GM12878 (cell line): ENCODE measurements around the gene UMAD1. TPM values are rescaled to one million over a fixed set of nuclear protein-coding genes. Genes with fewer than 3 reads are reported as not detected.

Source experiments
- ATAC-seq: fragments of 200-7000 bp; cut with Tn5 transposase; 3 replicates; pipeline ENCODE4 v1.9.1; 2020; ENCODE audit warnings: mild to moderate bottlenecking, moderate library complexity
- BruUV-seq: library from RNA; stranded (reverse); fragments of 400-500 nt; replicated peaks from 2 replicates; lab custom pipeline; 2021; lab: Mats Ljungman, UMichigan
- CTCF ChIA-PET: fragments of 300-600 bp; sonication (Branson Sonifier 250); formaldehyde crosslinking; extraction: SDS; loops from one replicate; lab custom pipeline; 2021; ENCODE audit warnings: inconsistent platforms; lab: Yijun Ruan, JAX
- POLR2A ChIA-PET: fragments of 350-600 bp; formaldehyde crosslinking; extraction: SDS; loops from one replicate; lab custom pipeline; 2021; ENCODE audit warnings: inconsistent platforms; lab: Charles Lee
- RAD21 ChIA-PET: fragments of 300-600 bp; sonication (Branson Sonifier 250); formaldehyde crosslinking; loops from one replicate; lab custom pipeline; 2023; ENCODE audit warnings: antibody characterized with exemption; ENCODE audit not compliant: unreplicated experiment; lab: Charles Lee
- SMC1A ChIA-PET: fragments of 300-600 bp; sonication (Branson Sonifier 250); formaldehyde crosslinking; loops from one replicate; lab custom pipeline; 2023; ENCODE audit not compliant: unreplicated experiment, uncharacterized antibody; lab: Charles Lee
- DNase-seq: peaks from one replicate; pipeline ENCODE4 v3.0.0-alpha.2; 2011; ENCODE audit warnings: low read depth, low spot score
- FAIRE-seq: peaks from 3 replicates; lab custom pipeline; 2011; peaks lifted over from hg19 to GRCh38; lab: Jason Lieb, UNC
- H2AFZ ChIP-seq: 2 replicates; pipeline ENCODE4 v1.6.0; 2011; ENCODE audit warnings: low read depth, low read length, control low read depth; ENCODE audit not compliant: control insufficient read depth
- H3K27ac ChIP-seq: 2 replicates; pipeline ENCODE4 v1.5.1; 2011; ENCODE audit warnings: control low read depth; ENCODE audit not compliant: control insufficient read depth, insufficient read depth
- H3K27me3 ChIP-seq, 2 experiments: replicated peaks in 1 of 2; 2 replicates each; pipeline versions ENCODE4 v1.6.0 to v1.6.1; 2011; ENCODE audit warnings: low read length in 1 of 2; ENCODE audit not compliant: control insufficient read depth in 2 of 2, insufficient read depth in 2 of 2
- H3K36me3 ChIP-seq, 2 experiments: 2 replicates each; pipeline ENCODE4 v1.5.1; 2011; ENCODE audit warnings: low read length in 1 of 2; ENCODE audit not compliant: control insufficient read depth in 2 of 2, insufficient read depth in 2 of 2
- H3K4me1 ChIP-seq: 2 replicates; pipeline ENCODE4 v1.6.1; 2011; ENCODE audit warnings: mild to moderate bottlenecking, low read length, moderate library complexity, mixed read lengths; ENCODE audit not compliant: control insufficient read depth, insufficient read depth
- H3K4me2 ChIP-seq: 2 replicates; pipeline ENCODE4 v1.6.0; 2011; ENCODE audit warnings: control low read depth; ENCODE audit not compliant: control insufficient read depth, insufficient read depth
- H3K4me3 ChIP-seq: fragments of 200-600 bp; sonication (generic); 2 replicates; pipeline ENCODE4 v1.5.1; 2016
- H3K79me2 ChIP-seq: 2 replicates; pipeline ENCODE4 v1.6.0; 2011; ENCODE audit warnings: low read length; ENCODE audit not compliant: control insufficient read depth, insufficient read depth
- H3K9ac ChIP-seq: 2 replicates; pipeline ENCODE4 v1.8.0; 2011; ENCODE audit warnings: low read length, control low read depth, mixed read lengths; ENCODE audit not compliant: control insufficient read depth, insufficient read depth
- H3K9me3 ChIP-seq: replicated peaks from 3 replicates; pipeline ENCODE4 v1.5.1; 2011; ENCODE audit warnings: mild to moderate bottlenecking, low read length; ENCODE audit not compliant: control insufficient read depth, insufficient read depth
- H4K20me1 ChIP-seq: 2 replicates; pipeline ENCODE4 v1.6.0; 2011; ENCODE audit not compliant: control insufficient read depth, insufficient read depth
- ATF2 ChIP-seq: IDR thresholded peaks from 2 replicates; pipeline ENCODE4 v1.6.1; 2012; ENCODE audit warnings: low read length, inconsistent platforms
- CHD2 ChIP-seq: IDR thresholded peaks from 2 replicates; pipeline ENCODE4 v1.6.1; 2011; ENCODE audit warnings: low read depth, low read length, improper control_type of control experiment, borderline replicate concordance
- IRF4 ChIP-seq: IDR thresholded peaks from 2 replicates; pipeline ENCODE4 v1.6.1; 2011; ENCODE audit warnings: low read depth, low read length
- RUNX3 ChIP-seq: IDR thresholded peaks from 2 replicates; pipeline ENCODE4 v1.6.1; 2012; ENCODE audit warnings: low read length, inconsistent platforms
- TARDBP ChIP-seq: IDR thresholded peaks from 2 replicates; pipeline ENCODE4 v1.6.1; 2016; ENCODE audit warnings: borderline replicate concordance
- WGBS: methylation state at CpG from one replicate; pipeline ENCODE4 v1.1.6; 2016; ENCODE audit warnings: low lambda C conversion rate; ENCODE audit not compliant: insufficient replicate concordance, insufficient coverage; ENCODE audit errors: missing lambda C conversion rate; 5-methylcytosine and 5-hydroxymethylcytosine counted together
- in situ Hi-C: fragments of 300-500 bp; cut with MboI; formaldehyde crosslinking; loops from 9 replicates; pipeline ENCODE4 v1.14.3; 2018; ENCODE audit warnings: mixed read lengths
- intact Hi-C: fragments of 100-400 bp; cut with micrococcal nuclease; formaldehyde crosslinking; loops from one replicate; pipeline ENCODE4 v1.14.2; 2022; ENCODE audit not compliant: unreplicated experiment
- polyA plus RNA-seq, 11 experiments: library from polyadenylated mRNA; depleted of rRNA in 4 of 11; unstranded in 6 of 11; stranded (reverse) in 5 of 11; fragments of >200 nt; fragmentation: Nextera tagmentation in 4 of 11; fragmentation: Illumina TruSeq in 1 of 11; extraction: Ambion mirVana in 4 of 11; extraction: Trizol in 1 of 11; gene quantifications; 1 replicate in 1 of 11; 2 replicates in 10 of 11; pipeline versions ENCODE4 v1.2.1 to v1.2.3, GENCODE V29; 2011 to 2016; ENCODE audit warnings: inconsistent platforms in 2 of 11, missing spikeins in 2 of 11, low read depth in 1 of 11
- total RNA-seq, 4 experiments: library from RNA; depleted of rRNA in 3 of 4; stranded (reverse); fragments of >200 nt in 3 of 4; fragmentation: Illumina TruSeq in 1 of 4; extraction: Trizol in 1 of 4; gene quantifications; 2 replicates each; pipeline versions ENCODE4 v1.2.1 to v1.2.3, GENCODE V29; 2013 to 2021
- TF ChIP-seq, protein P1 (sequence below): fragments of 450-650 bp; formaldehyde crosslinking; IDR thresholded peaks from 2 replicates; pipeline ENCODE4 v1.4.0; 2020; ENCODE audit warnings: mild to moderate bottlenecking, moderate library complexity

UMAD1 gene
- total and polyA plus RNA-seq, 10 of the 15 experiments (the other 5 are each of a cell fraction or from before 2014, with no cell fraction given) = 6.0 to 28.6 (median 9.3) TPM

GRCh38 chr7:7834761-7835160 lies 194.2 kb downstream of the UMAD1 start:
- ChIA-PET RAD21 (no interaction called here), SMC1A (interaction anchor here (1.2 to 2.4 kb wide), 3 partner anchors 14 to 26 kb away, joined by 4 to 9 read pairs (median 7); no protein-coding TSS in a partner anchor), CTCF (interaction anchor here (0.8 kb wide), 1 partner anchor 356 kb away, joined by 3 read pairs; no protein-coding TSS in a partner anchor), POLR2A (no interaction called here)
- no peaks in the 10 kb centered on the region for H3K27me3 ChIP-seq
- WGBS = 72% methylated on average over 4 of the region's 4 CpGs
- H3K9me3 ChIP-seq = no peaks in the 10 kb centered on the region; the same call in 2 of the 3 replicates
- no peak for DNase-seq
- H3K4me2 ChIP-seq = no peak overlapping the region
- H3K79me2 ChIP-seq = no peaks in the 10 kb centered on the region
- intact Hi-C loops (no loop called here), in situ Hi-C loops (no loop called here)
- BruUV-seq = no TSS peak
- no peak overlapping the region for H3K4me3 ChIP-seq
- no peak overlapping the region for H2AFZ ChIP-seq
- H4K20me1 ChIP-seq = no peaks in the 10 kb centered on the region
- H3K27ac ChIP-seq = no peak overlapping the region
- no peaks in the 10 kb centered on the region for H3K36me3 ChIP-seq
- TF ChIP-seq RUNX3 (no peak), ATF2 (no peak), CHD2 (no peak), TARDBP (no peak), IRF4 (no peak)
- TF ChIP-seq, protein P1, sequence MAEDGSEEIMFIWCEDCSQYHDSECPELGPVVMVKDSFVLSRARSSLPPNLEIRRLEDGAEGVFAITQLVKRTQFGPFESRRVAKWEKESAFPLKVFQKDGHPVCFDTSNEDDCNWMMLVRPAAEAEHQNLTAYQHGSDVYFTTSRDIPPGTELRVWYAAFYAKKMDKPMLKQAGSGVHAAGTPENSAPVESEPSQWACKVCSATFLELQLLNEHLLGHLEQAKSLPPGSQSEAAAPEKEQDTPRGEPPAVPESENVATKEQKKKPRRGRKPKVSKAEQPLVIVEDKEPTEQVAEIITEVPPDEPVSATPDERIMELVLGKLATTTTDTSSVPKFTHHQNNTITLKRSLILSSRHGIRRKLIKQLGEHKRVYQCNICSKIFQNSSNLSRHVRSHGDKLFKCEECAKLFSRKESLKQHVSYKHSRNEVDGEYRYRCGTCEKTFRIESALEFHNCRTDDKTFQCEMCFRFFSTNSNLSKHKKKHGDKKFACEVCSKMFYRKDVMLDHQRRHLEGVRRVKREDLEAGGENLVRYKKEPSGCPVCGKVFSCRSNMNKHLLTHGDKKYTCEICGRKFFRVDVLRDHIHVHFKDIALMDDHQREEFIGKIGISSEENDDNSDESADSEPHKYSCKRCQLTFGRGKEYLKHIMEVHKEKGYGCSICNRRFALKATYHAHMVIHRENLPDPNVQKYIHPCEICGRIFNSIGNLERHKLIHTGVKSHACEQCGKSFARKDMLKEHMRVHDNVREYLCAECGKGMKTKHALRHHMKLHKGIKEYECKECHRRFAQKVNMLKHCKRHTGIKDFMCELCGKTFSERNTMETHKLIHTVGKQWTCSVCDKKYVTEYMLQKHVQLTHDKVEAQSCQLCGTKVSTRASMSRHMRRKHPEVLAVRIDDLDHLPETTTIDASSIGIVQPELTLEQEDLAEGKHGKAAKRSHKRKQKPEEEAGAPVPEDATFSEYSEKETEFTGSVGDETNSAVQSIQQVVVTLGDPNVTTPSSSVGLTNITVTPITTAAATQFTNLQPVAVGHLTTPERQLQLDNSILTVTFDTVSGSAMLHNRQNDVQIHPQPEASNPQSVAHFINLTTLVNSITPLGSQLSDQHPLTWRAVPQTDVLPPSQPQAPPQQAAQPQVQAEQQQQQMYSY (CRISPR knock-in tag) = no peak
- no peak overlapping the region for H3K9ac ChIP-seq
- H3K4me1 ChIP-seq = no peaks in the 10 kb centered on the region
- ATAC-seq = no peak
- FAIRE-seq = no peak
